Endothelial cell of umbilical vein (primary cell): Measurements from ENCODE around the gene NMRK2. TPM values are rescaled to one million over a fixed set of nuclear protein-coding genes. Genes with fewer than 3 reads are reported as not detected.
A peak's percentile ranks its signal among the peaks of the same experiment; 100 is the strongest.

Experiments
- BruUV-seq: library from RNA; stranded (reverse); fragments of 400-500 nt; replicated peaks from 2 replicates; lab custom pipeline; 2021; lab: Mats Ljungman, UMichigan
- CTCF ChIA-PET: fragments of 300-600, 350-600 bp; sonication (Branson Sonifier 250); formaldehyde crosslinking; loops from one replicate; lab custom pipeline; 2021; ENCODE audit warnings: antibody characterized with exemption, inconsistent platforms; lab: Charles Lee
- POLR2A ChIA-PET: fragments of 300-600, 350-600 bp; sonication (Branson Sonifier 250); formaldehyde crosslinking; loops from one replicate; lab custom pipeline; 2021; ENCODE audit warnings: antibody characterized with exemption, inconsistent platforms; lab: Charles Lee
- DNase-seq: peaks from one replicate; pipeline ENCODE4 v3.0.0-alpha.2; 2011; ENCODE audit warnings: low read depth, low spot score
- FAIRE-seq: peaks from 2 replicates; lab custom pipeline; 2011; peaks lifted over from hg19 to GRCh38; lab: Jason Lieb, UNC
- H2AFZ ChIP-seq: 2 replicates; pipeline ENCODE4 v1.6.0; 2012; ENCODE audit warnings: low read depth, low read length, control low read depth, inconsistent platforms
- H3K27ac ChIP-seq: 2 replicates; pipeline ENCODE4 v1.5.1; 2011; ENCODE audit warnings: low read depth, mild to moderate bottlenecking, control low read depth, low read length, moderate library complexity; ENCODE audit not compliant: insufficient read depth
- H3K27me3 ChIP-seq, 2 experiments: 2 replicates each; pipeline versions ENCODE4 v1.6.0 to v1.6.1; 2011; ENCODE audit warnings: low read length in 2 of 2, mixed read lengths in 1 of 2; ENCODE audit not compliant: control insufficient read depth in 2 of 2, insufficient read depth in 2 of 2
- H3K36me3 ChIP-seq, 2 experiments: 2 replicates in 1 of 2; 3 replicates in 1 of 2; pipeline ENCODE4 v1.5.1; 2011; ENCODE audit warnings: low read length in 2 of 2, mild to moderate bottlenecking in 1 of 2, moderate library complexity in 1 of 2; ENCODE audit not compliant: control insufficient read depth in 2 of 2, insufficient read depth in 2 of 2; ENCODE audit errors: extremely low read depth in 1 of 2
- H3K4me1 ChIP-seq: 3 replicates; pipeline ENCODE4 v1.5.1; 2011; ENCODE audit warnings: mild to moderate bottlenecking, low read length; ENCODE audit not compliant: control insufficient read depth, insufficient read depth; ENCODE audit errors: extremely low read depth
- H3K4me2 ChIP-seq: 2 replicates; pipeline ENCODE4 v1.6.1; 2011; ENCODE audit warnings: low read length, control low read depth, mixed read lengths; ENCODE audit not compliant: insufficient read depth
- H3K4me3 ChIP-seq, 3 experiments: fragments of 200-600 bp in 1 of 3; sonication (generic), shearing (Covaris generic) in 1 of 3; replicated peaks in 1 of 3; 2 replicates each; pipeline ENCODE4 v1.5.1; 2011 to 2016; ENCODE audit warnings: control low read depth in 3 of 3, low read length in 3 of 3, mild to moderate bottlenecking in 2 of 3, inconsistent platforms in 1 of 3, low read depth in 1 of 3, moderate library complexity in 1 of 3; ENCODE audit not compliant: insufficient read depth in 1 of 3
- H3K79me2 ChIP-seq: 2 replicates; pipeline ENCODE4 v1.6.0; 2012; ENCODE audit warnings: low read length, inconsistent platforms; ENCODE audit not compliant: control insufficient read depth, insufficient read depth
- H3K9ac ChIP-seq: replicated peaks from 2 replicates; pipeline ENCODE3; 2011; ENCODE audit warnings: low read length, control low read depth; ENCODE audit not compliant: insufficient read depth; ENCODE audit errors: extremely low read depth
- H3K9me1 ChIP-seq: replicated peaks from 3 replicates; pipeline ENCODE4 v1.6.0; 2011; ENCODE audit warnings: mild to moderate bottlenecking, low read length; ENCODE audit not compliant: control insufficient read depth, insufficient read depth; ENCODE audit errors: extremely low read depth
- H3K9me3 ChIP-seq: replicated peaks from 2 replicates; pipeline ENCODE4 v1.5.1; 2012; ENCODE audit warnings: low read length, inconsistent platforms; ENCODE audit not compliant: control insufficient read depth, insufficient read depth
- H4K20me1 ChIP-seq: replicated peaks from 2 replicates; pipeline ENCODE3; 2011; ENCODE audit warnings: mild to moderate bottlenecking, low read length; ENCODE audit not compliant: control insufficient read depth, insufficient read depth; ENCODE audit errors: extremely low read depth
- EZH2 ChIP-seq: IDR thresholded peaks from 2 replicates; pipeline ENCODE4 v1.6.1; 2012; ENCODE audit warnings: borderline replicate concordance, low read depth, mild to moderate bottlenecking, moderate library complexity, low read length, inconsistent platforms; ENCODE audit not compliant: severe bottlenecking
- JUN ChIP-seq: IDR thresholded peaks from 2 replicates; pipeline ENCODE4 v1.6.1; 2011; ENCODE audit warnings: borderline replicate concordance, low read depth; ENCODE audit not compliant: insufficient read length, insufficient read depth
- POLR2A ChIP-seq: IDR thresholded peaks from 2 replicates; pipeline ENCODE4 v1.6.1; 2012; ENCODE audit warnings: low read depth, mild to moderate bottlenecking, control low read depth, low read length
- POLR2AphosphoS5 ChIP-seq: IDR thresholded peaks from 2 replicates; pipeline ENCODE4 v1.6.1; 2012; ENCODE audit warnings: low read depth, mild to moderate bottlenecking, control low read depth, low read length, moderate library complexity; ENCODE audit not compliant: insufficient read depth
- dilution Hi-C: fragments of 300-500 bp; cut with MboI; formaldehyde crosslinking; loops from one replicate; pipeline ENCODE4 v1.15.0; 2019; ENCODE audit warnings: low sequenced_read_pairs; ENCODE audit not compliant: extremely low pct_ligation_motif_present
- intact Hi-C: fragments of 100-400 bp; cut with micrococcal nuclease; formaldehyde crosslinking; loops from one replicate; pipeline ENCODE4 v1.10.0; 2022
- polyA plus RNA-seq, 4 experiments: library from polyadenylated mRNA; depleted of rRNA in 3 of 4; stranded (reverse) in 3 of 4; unstranded in 1 of 4; fragments of >200 nt; gene quantifications; 2 replicates each; pipeline versions ENCODE4 v1.2.1 to v1.2.3, GENCODE V29; 2011 to 2012; ENCODE audit warnings: missing spikeins in 1 of 4
- total RNA-seq: library from RNA; stranded (reverse); gene quantifications from 2 replicates; pipeline ENCODE4 v1.2.3, GENCODE V29; 2021
- TF ChIP-seq, protein P1 (sequence below), 2 donors: IDR thresholded peaks; 1 replicate in 1 of 2; 2 replicates in 1 of 2; pipeline ENCODE4 v1.5.1; 2011; ENCODE audit warnings: low read length in 2 of 2, mild to moderate bottlenecking in 2 of 2, moderate library complexity in 2 of 2, control low read depth in 1 of 2, inconsistent platforms in 1 of 2, low read depth in 1 of 2; ENCODE audit not compliant: insufficient read depth in 1 of 2; ENCODE audit errors: extremely low read depth in 1 of 2
- TF ChIP-seq, protein P2 (sequence below): IDR thresholded peaks from 2 replicates; pipeline ENCODE4 v1.6.1; 2011; ENCODE audit not compliant: insufficient read depth, insufficient read length

Gene NMRK2
- total and polyA plus RNA-seq, 2 donors (not counting 3 experiments of a cell fraction or from before 2014, with no cell fraction given): not detected

DNA sequence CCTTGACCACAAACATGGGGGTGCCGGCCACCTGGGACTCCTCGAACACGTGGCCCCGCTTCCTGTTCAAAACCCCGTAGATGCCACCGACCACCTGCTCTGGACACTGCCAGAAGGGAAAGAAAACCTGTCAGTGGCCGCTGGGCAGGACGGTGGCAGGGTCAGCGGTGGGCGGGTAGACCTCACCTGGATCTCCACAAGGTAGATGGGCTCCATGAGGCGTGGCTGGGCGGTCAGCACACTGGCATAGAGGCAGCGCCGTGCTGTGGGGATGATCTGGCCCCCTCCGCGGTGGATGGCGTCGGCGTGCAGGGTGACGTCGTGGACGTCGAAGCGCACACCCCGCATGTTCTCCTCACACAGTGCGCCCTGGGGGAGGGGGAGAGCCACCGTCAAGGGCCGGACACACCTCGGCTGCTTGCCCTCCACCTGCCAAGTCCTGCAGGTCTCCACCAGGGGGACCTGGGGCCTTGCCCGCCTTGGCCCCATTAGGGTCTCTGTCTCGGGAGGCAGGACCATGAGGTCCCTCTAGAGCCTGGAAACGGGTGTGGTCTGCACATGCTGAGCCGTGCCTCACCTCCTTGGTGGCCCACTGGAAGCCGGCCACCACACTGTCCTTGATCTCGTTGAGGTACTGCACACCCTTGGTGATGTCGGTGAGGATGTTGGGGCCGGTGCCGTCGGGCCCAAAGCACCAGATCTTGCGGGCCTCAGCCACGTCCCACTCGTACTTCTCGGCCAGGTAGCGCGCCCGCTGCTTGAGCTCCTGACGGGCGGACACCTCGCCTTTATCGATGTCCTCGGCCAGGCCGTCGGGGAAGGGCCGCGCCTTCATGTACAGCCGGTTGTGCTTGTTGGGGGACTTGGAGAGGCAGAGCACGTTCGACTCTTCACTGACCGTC lies 44.6 kb downstream of the NMRK2 start:
- no TSS peak for BruUV-seq
- POLR2A ChIA-PET: interaction anchor here (0.6 to 3.9 kb wide), 2 partner anchors 8 to 132 kb away, joined by 3 to 29 read pairs; no protein-coding TSS in a partner anchor
- TF ChIP-seq JUN (no peak), POLR2AphosphoS5 (no peak), POLR2A (peak; percentile 30), EZH2 (no peak)
- TF ChIP-seq, protein P1, sequence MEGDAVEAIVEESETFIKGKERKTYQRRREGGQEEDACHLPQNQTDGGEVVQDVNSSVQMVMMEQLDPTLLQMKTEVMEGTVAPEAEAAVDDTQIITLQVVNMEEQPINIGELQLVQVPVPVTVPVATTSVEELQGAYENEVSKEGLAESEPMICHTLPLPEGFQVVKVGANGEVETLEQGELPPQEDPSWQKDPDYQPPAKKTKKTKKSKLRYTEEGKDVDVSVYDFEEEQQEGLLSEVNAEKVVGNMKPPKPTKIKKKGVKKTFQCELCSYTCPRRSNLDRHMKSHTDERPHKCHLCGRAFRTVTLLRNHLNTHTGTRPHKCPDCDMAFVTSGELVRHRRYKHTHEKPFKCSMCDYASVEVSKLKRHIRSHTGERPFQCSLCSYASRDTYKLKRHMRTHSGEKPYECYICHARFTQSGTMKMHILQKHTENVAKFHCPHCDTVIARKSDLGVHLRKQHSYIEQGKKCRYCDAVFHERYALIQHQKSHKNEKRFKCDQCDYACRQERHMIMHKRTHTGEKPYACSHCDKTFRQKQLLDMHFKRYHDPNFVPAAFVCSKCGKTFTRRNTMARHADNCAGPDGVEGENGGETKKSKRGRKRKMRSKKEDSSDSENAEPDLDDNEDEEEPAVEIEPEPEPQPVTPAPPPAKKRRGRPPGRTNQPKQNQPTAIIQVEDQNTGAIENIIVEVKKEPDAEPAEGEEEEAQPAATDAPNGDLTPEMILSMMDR (IDR thresholded peaks at IDR 0.05; ENCODE audit: extremely low read depth in 1 of 2, insufficient read depth in 1 of 2, low read depth in 1 of 2, low read length in 2 of 2): peak in 1 of 2 donors; percentile 16
- TF ChIP-seq, protein P2, sequence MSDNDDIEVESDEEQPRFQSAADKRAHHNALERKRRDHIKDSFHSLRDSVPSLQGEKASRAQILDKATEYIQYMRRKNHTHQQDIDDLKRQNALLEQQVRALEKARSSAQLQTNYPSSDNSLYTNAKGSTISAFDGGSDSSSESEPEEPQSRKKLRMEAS: no peak
- Histone ChIP-seq H4K20me1 (no peaks in the 10 kb centered on the region), H3K79me2 (peaks cover 70% of the 10 kb centered on the region), H3K36me3 (peaks cover 51 to 70% of the 10 kb centered on the region in 2 experiments), H3K4me3 (no peak overlapping the region), H3K27ac (no peak overlapping the region), H3K9ac (no peak overlapping the region), H3K4me2 (no peak overlapping the region), H3K4me1 (no peaks in the 10 kb centered on the region), H3K9me1 (no peaks in the 10 kb centered on the region), H3K27me3 (no peaks in the 10 kb centered on the region), H3K9me3 (no peaks in the 10 kb centered on the region), H2AFZ (no peak overlapping the region)
- intact Hi-C loops: no loop called here
- DNase-seq (no peak), FAIRE-seq (no peak)
- CTCF ChIA-PET: interaction anchor here (1.2 kb wide), 1 partner anchor 10 kb away, joined by 6 read pairs; no protein-coding TSS in a partner anchor
- dilution Hi-C loops: no loop called here
